Measurements from ENCODE around the gene SBK1.

Gene SBK1

GRCh38 chr16:28259091-28259780 is 33.1 kb upstream of the SBK1 start:
- TF ChIP-seq ZFX (IDR thresholded peaks at IDR 0.05) = no peak
- no peak for TF ChIP-seq CTCF (conservative IDR thresholded peaks at IDR 0.05)
- H3K27ac ChIP-seq = no peak overlapping the region

GRCh38 chr16:28259781-28260150 is 32.6 kb upstream of the SBK1 start:
- no peak overlapping the region for H3K27ac ChIP-seq
- TF ChIP-seq ZFX (IDR thresholded peaks at IDR 0.05) (no peak), CTCF (conservative IDR thresholded peaks at IDR 0.05) (no peak)

- no peak for TF ChIP-seq ZFX (IDR thresholded peaks at IDR 0.05)
- no peak for TF ChIP-seq CTCF (conservative IDR thresholded peaks at IDR 0.05)
- no peak overlapping the region for H3K27ac ChIP-seq
These were observed 32.1 kb upstream of the SBK1 start for GRCh38 chr16:28260193-28260592.

GRCh38 chr16:28261942-28262341 is 30.4 kb upstream of the SBK1 start:
- no peak overlapping the region for H3K27ac ChIP-seq
- TF ChIP-seq ZFX (IDR thresholded peaks at IDR 0.05) (no peak), CTCF (conservative IDR thresholded peaks at IDR 0.05) (no peak)

GRCh38 chr16:28263305-28263704 is 29.0 kb upstream of the SBK1 start:
- TF ChIP-seq CTCF (conservative IDR thresholded peaks at IDR 0.05) = no peak
- no peak for TF ChIP-seq ZFX (IDR thresholded peaks at IDR 0.05)
- H3K27ac ChIP-seq = no peak overlapping the region

GRCh38 chr16:28264656-28265055 is 27.7 kb upstream of the SBK1 start:
- H3K27ac ChIP-seq = no peak overlapping the region
- TF ChIP-seq ZFX (IDR thresholded peaks at IDR 0.05) (no peak), CTCF (conservative IDR thresholded peaks at IDR 0.05) (no peak)

GRCh38 chr16:28265822-28266221 is 26.5 kb upstream of the SBK1 start:
- H3K27ac ChIP-seq = no peak overlapping the region
- TF ChIP-seq ZFX (IDR thresholded peaks at IDR 0.05) = no peak
- no peak for TF ChIP-seq CTCF (conservative IDR thresholded peaks at IDR 0.05)
